HG03066 (cell line): ENCODE data around the gene THBS1.
A peak's percentile ranks its signal among the peaks of the same experiment; 100 is the strongest.

Experiments used
- ATAC-seq: cut with Tn5 transposase; IDR thresholded peaks from one replicate; pipeline ENCODE4 v1.9.1; 2021; ENCODE audit warnings: low read depth; ENCODE audit not compliant: unreplicated experiment

The THBS1 gene

DNA sequence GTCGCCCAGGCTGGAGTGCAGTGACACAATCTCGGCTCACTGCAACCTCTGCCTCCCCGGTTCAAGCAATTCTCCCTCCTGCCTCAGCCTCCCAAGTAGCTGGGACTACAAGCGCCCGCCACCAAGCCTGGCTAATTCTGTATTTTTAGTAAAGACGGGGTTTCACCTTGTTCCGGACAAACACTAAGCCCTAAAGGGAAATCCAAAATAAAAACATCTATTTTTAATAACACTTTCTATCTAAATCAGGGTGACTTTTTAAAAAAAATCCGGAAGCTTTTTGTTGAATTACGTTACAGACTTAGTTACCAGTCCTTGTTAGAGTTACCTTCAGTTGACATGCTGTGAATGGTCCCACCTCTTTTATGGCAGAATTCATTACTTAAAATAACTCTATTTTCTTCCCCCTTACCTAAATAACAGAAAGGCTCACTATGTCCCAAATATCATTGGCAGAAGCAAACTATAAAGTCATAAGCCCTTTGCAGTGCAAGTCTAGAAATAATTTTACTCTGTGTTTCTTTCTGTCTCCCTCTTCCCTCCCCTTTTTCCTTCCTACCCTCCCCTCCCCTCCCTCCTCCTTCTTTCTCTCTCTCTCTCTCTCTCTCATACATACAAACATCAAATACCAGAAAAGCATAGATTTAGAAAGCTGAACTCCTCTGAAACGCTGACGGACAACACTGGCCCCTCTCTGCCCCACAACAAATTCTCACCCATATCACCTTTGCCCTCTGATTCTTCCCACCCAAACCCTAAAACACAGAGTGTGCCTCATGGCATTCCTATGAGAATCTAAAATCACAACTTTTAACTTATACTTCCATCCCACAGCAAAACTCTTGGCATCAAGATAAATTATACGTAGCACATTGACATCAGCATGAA, 18.3 kb downstream of the THBS1 start:
- ATAC-seq = no peak

DNA sequence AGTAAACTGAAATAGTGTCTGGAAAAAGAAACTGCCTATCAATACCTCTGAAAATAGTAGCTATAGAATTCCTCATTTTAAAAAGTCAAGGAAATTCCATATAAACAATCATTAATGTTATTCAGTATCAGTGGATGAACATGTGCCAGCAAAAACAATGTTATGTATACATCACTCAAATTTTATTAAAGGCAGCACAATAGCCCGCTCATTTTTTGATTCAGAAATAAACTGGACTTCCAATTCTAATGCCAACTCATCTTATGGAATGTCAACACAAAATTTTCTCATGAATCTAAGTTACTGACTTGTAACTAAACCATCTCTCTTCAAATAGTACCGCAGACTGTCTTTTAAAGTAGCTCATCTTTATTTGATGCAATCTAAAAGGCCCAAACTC, 19.0 kb downstream of the THBS1 start:
- ATAC-seq = no peak

DNA sequence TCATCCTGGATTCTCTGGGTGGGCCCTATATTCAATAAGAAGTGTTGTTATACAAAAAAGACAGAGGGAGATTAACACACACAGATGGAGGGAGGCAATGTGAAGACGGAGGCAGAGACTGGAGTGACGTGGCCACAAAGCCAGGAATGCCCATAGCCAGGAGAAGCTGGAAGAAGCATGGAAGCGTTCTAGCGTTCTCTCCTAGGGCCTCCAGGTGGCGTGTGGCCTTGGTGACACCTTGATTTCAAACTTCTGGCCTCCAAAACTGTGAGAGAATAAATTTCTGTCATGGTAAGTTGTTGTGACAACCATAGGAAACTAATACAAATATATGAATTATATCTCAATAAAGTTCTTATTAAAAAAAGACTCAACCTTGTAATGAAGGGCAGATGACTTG, 21.3 kb downstream of the THBS1 start:
- ATAC-seq = no peak

DNA sequence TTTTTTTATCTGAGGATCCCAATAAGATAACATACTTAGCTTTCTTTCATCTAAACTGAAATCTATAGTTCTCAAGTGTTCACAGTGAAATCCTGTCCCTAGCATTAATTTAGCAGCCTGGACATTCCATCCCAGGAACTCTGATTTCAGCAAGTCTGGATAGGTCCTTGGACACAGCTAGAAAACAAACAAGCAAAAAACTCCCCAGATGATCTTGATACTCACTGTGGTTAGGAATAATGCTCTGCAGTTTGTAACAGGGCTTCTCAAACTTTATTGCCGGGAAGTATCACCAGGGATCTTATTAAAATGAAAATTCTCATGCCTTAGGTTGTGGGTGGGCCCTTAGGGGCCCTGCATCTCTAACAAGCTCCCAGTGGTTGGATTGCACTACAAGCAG, 24.3 kb downstream of the THBS1 start:
- no peak for ATAC-seq

DNA sequence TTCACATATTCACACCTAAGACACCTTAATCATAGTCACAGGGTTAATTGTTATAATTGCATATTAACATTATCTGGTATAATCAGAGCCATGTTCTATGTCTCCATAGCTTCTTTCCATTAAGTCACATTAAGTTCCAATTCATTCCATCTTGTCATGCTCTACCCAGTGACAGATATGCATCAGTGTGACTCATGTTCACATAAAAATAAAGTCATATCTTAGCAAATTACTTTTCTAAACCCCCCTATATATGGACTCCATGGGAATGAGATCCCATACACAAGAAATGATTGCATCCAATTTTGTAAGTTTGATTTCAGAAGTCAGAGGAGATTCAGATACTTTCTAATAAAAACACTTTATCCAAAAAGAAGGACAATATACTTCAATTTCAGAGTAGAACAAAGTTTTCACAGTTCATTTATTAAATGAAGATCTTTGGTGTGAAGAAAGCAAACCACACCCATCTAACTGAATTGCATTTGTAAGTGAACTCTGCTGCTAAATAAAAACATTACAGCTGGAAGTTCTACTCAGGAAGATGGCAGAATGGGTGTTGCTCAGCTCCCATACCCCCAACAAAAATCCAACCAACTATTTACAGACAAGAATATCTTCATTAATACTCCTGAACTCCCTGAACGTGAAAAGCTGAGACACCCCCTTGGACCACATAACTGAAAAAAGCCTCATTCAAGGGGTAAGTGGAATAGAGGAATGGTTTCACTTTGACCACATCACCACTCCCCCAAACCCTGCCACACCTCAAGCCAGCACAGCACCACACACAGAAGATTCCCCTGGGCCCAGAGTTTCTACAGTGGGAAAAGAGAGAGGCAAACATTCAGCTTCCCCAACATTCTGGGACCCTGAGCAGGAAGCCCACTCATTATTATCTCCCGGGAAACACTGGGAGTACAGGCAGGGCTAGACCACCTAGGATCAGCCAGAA, 27.6 kb downstream of the THBS1 start:
- no peak for ATAC-seq

DNA sequence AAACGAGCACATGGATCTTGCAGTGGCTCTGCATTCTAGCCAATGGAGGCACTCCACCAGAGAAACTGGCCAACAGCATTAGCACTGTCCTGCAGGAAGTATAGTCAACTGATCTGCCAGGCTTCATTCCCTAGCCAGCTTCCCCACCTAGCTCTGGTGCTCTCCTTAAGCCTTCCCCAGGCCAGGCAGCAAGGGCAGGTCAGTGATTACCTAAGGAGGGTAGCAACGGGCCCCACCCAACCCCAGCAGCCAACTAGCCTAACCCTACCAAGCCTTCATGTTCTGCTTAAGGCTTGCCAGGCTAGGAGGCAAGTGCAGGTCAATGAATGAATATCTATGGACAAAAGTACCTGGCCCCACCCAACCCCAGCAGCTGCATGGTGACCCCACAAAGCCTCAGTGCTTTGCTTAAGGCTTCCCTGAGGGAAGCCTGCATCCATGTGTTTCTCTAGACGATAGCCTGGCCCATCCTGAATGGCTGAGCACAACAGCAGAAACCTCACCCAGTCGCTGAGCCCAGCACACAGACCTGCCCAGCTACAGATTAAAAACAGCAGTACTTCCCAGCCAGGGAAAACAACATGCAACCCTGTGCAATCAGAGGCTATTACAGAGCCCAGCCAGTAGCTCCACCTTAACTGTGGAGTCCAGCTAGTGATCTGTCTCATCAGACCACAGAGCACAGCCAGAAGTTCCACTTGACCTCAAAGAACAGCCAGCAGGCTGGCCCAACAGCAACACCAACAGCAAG, 28.5 kb downstream of the THBS1 start:
- ATAC-seq = no peak

DNA sequence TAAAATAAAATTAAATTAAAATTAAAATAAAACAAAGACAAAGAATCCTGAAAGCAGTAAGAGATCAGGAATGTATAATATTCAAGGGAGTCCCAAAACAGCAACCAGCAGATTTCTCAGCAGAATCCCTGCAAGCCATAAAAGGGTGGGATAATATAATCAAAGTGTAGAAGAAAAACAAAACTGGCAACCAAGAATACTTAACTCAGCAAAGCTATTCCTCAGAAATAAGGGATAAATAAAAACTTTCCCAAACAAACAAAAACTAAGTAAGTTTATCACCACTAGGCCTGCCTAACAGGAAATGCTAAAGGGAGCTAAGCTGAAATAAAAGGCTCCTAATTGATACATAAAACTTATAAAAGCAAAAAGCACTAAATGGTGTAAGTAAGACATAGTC, 29.8 kb downstream of the THBS1 start:
- no peak for ATAC-seq

DNA sequence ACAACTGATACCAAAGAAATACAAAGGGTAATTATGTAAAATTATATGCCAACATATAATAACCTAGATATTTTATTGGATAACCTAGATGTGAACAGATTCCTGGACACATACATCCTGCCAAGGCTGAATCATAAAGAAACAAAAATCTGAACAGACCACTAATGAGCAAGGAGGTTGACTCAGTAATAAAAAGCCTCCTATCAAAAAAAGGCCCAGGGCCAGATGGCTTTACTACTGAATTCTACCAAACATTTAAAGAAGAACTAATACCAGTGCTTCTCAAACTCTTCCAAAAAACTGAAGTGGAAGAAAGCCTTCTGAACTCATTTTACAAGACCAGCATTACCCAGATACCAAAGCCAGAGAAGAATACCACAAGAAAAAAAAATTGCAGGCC, 32.4 kb downstream of the THBS1 start:
- no peak for ATAC-seq

DNA sequence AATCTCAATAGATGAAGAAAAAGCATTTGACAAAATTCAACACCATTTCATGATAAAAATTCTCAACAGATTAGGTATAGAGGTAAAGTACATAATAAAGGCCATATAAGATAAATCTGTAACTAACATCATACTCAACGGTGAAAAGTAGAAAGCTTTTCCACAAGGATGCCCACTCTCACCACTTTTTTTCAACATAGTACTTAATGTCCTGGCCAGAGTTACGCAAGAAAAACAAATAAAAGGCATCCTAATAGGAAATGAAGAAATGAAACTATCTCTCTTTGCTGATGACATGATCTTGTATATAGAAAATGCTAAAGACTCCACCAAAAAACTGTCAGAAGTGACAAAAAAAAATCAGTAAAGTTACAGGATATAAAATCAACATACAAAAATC, 33.0 kb downstream of the THBS1 start:
- ATAC-seq = no peak

DNA sequence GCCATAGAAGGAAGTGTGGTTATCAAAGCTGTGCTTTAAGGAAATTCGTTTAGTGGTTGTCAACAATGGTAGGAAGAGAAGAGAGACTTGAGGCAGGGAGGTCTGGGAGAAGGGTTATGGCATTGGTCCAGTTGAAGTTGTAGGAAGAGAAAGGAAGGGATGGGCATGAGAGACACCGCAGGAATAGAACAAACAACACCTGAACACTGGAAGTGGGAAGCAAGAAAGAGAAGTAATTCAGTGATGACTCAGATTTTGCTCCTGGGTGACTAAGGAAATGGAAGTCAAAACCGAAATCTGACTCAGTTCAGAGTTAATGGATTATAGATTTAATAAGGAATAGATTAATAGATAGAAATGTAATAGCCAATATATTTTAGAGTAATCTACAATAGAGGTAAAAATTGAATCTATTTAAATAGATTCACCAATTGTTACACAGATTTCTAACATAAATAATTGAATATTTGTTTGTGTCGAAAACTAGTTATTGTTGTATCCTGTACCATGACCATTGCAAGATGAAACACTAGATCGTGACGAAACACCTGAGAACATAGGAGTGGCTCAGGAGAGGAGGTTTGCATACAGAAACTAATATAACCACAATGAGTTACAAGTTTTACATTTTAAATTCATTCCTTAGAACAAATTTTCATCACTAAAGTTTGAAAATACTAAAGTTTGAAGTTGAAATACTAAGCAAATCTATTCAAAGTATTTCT, 36.0 kb downstream of the THBS1 start:
- ATAC-seq = no peak

DNA sequence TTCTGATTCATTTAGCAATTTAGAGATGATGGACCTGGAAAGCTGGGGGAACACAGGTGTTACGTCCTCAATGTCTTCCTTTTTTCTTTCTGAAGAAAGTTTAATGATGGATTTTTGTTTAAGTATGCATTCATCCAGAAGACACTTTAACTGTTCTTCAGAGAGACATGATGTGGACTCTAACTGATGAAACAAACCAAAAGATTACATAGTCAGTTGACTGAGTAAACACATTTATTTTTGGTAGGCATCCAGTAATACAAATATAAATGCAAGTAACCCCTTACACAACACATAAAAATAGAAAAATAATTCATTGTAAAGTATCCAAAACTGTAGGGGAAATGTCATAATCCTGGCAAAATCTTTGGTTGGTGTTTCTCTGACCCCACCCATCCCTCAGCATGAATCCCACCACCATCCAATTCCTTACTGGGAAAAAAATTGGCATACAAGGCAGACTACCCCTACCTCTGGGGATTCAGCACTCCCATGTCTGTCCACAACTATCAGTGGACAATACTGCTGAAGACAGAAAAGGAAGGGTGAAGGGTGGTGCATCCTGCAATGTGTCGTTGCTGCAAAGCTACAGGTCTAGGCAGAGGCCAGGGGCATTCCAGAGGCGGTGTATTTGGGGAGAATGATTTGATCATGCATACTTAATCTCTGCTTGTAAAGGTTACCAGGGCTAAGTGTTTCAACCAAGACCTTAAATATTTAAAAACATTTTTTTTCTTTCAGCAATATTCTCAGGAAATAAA, 37.4 kb downstream of the THBS1 start:
- no peak for ATAC-seq

DNA sequence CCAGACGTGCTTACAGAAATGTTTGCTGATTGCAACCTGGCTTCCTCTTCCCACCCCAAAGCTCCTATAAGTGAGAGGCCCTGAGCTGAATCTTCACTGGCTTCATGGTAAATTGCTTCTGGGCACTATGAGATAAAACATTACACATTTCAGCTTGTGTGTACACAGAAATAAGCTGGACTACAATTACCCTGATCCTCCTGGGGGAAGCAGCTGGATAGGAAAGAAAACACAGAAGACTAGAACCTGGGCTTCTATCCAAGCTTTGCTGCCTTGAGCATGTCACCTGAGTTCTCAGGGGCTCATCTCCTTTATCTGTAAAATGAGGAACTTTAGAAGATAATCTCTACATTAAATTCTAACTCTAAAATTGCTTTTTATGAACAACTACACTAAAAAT, 40.3 kb downstream of the THBS1 start:
- no peak for ATAC-seq

DNA sequence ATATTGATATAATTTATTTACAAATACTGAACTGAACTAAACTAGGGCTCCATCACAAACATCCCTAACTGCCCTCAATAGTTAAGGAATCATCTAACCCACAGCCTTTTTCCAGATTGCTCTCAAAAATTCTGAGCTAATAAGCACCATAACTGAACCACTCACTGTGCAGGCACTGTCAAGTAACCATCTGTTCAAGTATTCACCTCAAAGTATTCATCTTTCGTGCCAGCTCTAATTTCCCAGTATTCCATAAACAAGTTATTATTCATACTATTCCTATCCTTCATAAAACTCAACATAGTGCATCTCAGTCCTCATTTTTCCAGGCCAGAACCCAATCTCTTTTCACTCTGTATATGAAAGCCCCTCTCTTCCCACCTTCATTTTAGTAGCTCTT, 41.1 kb downstream of the THBS1 start:
- ATAC-seq = no peak

DNA sequence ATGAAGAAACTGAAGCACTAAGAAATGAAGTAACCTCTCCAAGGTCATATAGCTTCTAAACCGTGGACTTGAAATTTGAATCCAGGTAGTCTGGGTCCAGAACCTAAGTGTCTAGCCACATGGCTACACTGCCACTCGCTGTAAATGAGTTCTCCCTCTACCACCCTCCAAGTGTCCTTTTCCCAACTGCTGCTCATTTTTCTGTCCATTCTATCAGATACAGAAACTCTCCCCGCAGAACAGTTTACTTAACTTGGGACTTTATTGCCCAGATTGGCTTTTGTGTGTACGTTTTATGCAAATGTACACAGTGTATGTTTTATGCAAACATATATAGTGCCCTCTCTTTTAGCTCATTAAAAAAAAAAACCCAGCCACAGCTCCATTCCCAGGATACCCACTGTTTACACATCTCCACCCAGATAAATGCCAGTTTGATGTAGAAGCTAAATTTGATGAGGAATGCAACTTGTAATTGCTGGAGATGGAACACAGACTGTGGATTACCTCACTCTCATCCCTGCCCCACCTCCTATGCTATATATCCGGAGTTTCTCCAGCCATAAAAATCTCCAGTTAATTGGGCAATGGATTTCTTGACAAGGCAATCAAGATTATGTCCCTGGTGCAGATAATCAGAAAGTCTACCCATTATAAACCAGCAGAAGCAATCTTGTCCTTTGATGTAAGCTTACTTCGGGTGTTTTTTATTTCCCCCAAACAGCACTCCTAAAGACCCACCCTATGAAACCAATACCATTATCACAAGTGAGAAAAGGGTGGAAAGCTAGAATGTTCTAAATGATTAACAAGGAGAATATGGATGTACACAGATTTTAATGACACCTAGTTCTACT, 42.0 kb downstream of the THBS1 start:
- peak; percentile 3 for ATAC-seq

DNA sequence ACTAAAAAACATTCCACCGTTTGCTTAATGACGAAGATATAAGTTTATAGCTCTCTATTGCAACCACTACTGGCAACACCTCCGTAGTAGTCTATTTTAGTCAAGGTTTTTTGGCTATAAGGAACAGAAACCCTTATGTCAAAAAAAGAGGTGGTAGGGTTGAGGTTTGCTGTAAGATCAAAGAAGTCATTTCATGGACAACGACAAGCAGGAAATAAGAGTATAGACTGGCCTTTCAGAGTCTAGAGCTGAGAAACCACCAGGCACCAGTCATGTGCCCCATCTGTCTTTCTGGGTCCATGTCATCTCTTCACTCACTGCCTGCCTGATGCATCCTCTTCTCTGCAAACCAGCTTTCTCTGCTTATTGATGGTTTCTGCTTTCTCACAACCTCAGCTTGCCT, 42.7 kb downstream of the THBS1 start:
- peak; percentile 93 for ATAC-seq

DNA sequence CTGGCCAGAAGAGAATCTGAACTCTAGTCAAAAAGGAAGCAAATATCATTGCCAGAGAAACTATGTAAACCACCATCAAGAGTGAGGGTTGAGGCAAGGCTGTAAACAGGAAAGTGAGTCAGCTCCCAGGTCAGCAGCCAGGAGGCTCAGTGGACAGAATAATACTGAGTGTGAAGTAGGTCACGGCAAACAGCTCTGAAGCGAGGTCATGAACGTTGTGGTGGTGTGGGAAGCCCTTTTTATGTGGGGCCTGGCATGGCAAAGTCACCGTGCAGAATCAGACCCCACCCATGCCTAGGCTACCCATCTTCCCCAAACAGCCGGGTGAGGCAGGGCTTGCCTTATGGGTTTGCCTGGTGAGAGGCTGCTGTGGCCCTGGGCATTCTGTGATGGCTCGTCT, 43.9 kb downstream of the THBS1 start:
- no peak for ATAC-seq

DNA sequence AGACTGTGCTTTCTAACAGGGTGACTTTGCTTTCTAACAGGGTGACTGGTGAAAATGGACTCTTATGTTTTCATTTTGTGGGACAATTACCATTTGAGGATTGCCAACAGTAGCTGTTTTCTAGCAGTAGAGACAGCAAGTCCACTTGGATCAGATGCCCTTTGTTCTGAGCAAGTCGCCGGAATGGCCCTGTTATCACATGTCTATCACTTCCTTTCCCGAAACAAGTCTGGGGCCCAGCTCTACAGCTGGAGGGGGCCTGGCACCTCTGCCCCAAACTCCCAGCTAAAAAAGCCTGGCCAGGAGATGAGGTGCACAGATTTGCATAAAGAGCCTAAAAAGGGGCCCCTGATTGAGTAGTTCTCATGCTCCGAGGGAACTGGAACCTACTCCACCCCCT, 44.6 kb downstream of the THBS1 start:
- ATAC-seq = no peak

DNA sequence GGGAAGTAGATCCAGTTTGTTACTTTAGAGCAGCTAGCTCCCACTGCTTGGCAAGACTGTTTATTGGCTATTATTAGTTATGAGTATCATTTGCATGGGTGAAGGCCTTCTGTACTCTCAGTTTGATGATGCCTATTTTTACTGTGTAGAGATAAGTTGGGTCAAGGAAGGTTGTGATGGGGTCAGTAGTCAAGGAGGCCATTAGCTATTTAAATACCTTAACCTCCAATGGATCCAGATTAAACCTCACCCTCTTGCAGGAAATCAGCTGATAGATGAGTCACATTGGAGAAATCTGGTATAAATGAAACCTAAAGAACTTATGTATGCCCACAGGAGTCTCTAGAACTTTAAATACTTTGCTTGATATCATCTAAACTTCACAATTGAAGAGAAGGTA, 45.0 kb downstream of the THBS1 start:
- ATAC-seq = no peak
